MCF 10A (cell line): ENCODE results near the gene GALNT16. TPM values are rescaled to one million over a fixed set of nuclear protein-coding genes. Genes with fewer than 3 reads are reported as not detected.

Experiments
- BruUV-seq: library from RNA; stranded (reverse); fragments of 400-500 nt; replicated peaks from 2 replicates; lab custom pipeline; 2021; lab: Mats Ljungman, UMichigan
- CTCF ChIA-PET: fragments of 300-600 bp; sonication (Branson Sonifier 250); formaldehyde crosslinking; extraction: SDS; loops from one replicate; lab custom pipeline; 2021; ENCODE audit warnings: antibody characterized with exemption, inconsistent platforms; lab: Yijun Ruan, JAX
- POLR2A ChIA-PET: fragments of 300-600, 350-650 bp; sonication (Branson Sonifier 250); formaldehyde crosslinking; extraction: SDS; loops from one replicate; lab custom pipeline; 2020; ENCODE audit warnings: antibody characterized with exemption, inconsistent platforms; lab: Yijun Ruan, JAX
- DNase-seq: peaks from one replicate; pipeline ENCODE4 v3.0.0-alpha.2; 2018; ENCODE audit not compliant: unreplicated experiment
- H3K27ac Mint-ChIP-seq: one replicate; pipeline ENCODE4 v1.8.0; 2022; ENCODE audit warnings: mild to moderate bottlenecking, low read depth, mixed read lengths; ENCODE audit not compliant: unreplicated experiment
- H3K27me3 Mint-ChIP-seq: one replicate; pipeline ENCODE4 v1.8.0; 2022; ENCODE audit warnings: mixed read lengths; ENCODE audit not compliant: insufficient read depth, unreplicated experiment
- H3K36me3 Mint-ChIP-seq: one replicate; pipeline ENCODE4 v1.8.0; 2022; ENCODE audit warnings: mild to moderate bottlenecking, moderate library complexity, mixed read lengths; ENCODE audit not compliant: insufficient read depth, unreplicated experiment
- H3K4me1 Mint-ChIP-seq: one replicate; pipeline ENCODE4 v1.8.0; 2022; ENCODE audit warnings: mixed read lengths; ENCODE audit not compliant: insufficient read depth, unreplicated experiment
- H3K4me3 Mint-ChIP-seq: one replicate; pipeline ENCODE4 v1.8.0; 2022; ENCODE audit warnings: mild to moderate bottlenecking, moderate library complexity, mixed read lengths; ENCODE audit not compliant: unreplicated experiment
- H3K9me3 Mint-ChIP-seq: one replicate; pipeline ENCODE4 v1.8.0; 2022; ENCODE audit warnings: mixed read lengths; ENCODE audit not compliant: unreplicated experiment
- intact Hi-C: fragments of 100-400 bp; cut with micrococcal nuclease; formaldehyde crosslinking; loops from 2 replicates; pipeline ENCODE4 v1.14.1; 2022
- total RNA-seq: library from RNA; stranded (reverse); gene quantifications from 2 replicates; pipeline ENCODE4 v1.2.3, GENCODE V29; 2022
- TF ChIP-seq, protein P1 (sequence below): fragments of 200-600 bp; IDR thresholded peaks from one replicate; pipeline ENCODE4 v1.8.0; 2022; ENCODE audit warnings: antibody characterized with exemption, mild to moderate bottlenecking; ENCODE audit not compliant: unreplicated experiment

The GALNT16 gene
- total RNA-seq, 1 experiment from 2014 or later = not detected

DNA sequence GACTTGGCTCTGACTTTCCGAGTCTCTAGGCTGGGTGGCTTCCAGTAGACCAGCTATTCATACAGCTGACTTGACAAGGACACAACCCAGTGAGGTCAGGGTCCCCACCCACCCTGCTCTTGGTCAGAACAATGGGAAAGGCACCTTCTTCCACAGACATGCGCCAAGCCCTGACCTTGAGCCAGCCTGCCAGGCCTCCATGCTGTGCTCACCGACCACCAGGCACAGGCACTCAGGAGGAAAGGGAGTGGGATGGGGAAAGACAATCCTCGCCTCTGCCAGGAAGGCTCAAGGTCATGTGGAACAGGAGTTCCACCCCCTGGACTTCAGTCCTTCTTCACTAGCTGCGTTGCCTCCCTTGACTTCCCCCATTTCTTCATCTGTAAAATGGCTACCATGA lies 31.4 kb downstream of the GALNT16 start:
- H3K36me3 Mint-ChIP-seq = no peaks in the 10 kb centered on the region
- DNase-seq = no peak
- ChIA-PET CTCF (no interaction called here), POLR2A (no interaction called here)
- H3K27me3 Mint-ChIP-seq = no peaks in the 10 kb centered on the region
- no peaks in the 10 kb centered on the region for H3K4me1 Mint-ChIP-seq
- intact Hi-C loops = no loop called here
- TF ChIP-seq, protein P1, sequence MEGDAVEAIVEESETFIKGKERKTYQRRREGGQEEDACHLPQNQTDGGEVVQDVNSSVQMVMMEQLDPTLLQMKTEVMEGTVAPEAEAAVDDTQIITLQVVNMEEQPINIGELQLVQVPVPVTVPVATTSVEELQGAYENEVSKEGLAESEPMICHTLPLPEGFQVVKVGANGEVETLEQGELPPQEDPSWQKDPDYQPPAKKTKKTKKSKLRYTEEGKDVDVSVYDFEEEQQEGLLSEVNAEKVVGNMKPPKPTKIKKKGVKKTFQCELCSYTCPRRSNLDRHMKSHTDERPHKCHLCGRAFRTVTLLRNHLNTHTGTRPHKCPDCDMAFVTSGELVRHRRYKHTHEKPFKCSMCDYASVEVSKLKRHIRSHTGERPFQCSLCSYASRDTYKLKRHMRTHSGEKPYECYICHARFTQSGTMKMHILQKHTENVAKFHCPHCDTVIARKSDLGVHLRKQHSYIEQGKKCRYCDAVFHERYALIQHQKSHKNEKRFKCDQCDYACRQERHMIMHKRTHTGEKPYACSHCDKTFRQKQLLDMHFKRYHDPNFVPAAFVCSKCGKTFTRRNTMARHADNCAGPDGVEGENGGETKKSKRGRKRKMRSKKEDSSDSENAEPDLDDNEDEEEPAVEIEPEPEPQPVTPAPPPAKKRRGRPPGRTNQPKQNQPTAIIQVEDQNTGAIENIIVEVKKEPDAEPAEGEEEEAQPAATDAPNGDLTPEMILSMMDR = no peak
- no peak overlapping the region for H3K4me3 Mint-ChIP-seq
- H3K27ac Mint-ChIP-seq = no peak overlapping the region
- H3K9me3 Mint-ChIP-seq = no peaks in the 10 kb centered on the region
- BruUV-seq = no TSS peak

- CTCF ChIA-PET = no interaction called here
- no TSS peak for BruUV-seq
These were observed 32.1 kb downstream of the GALNT16 start for GRCh38 chr14:69291891-69292561.

GRCh38 chr14:69298131-69299071 lies 38.4 kb downstream of the GALNT16 start:
- intact Hi-C loops = no loop called here
- ChIA-PET CTCF (interaction anchor here (1.2 to 3.5 kb wide), 2 partner anchors 10 to 16 kb away, joined by 3 to 11 read pairs; no protein-coding TSS in a partner anchor), POLR2A (interaction anchor here (0.6 kb wide), 1 partner anchor 88 kb away, joined by 3 read pairs; no protein-coding TSS in a partner anchor)
- no peaks in the 10 kb centered on the region for H3K27me3 Mint-ChIP-seq
- no peaks in the 10 kb centered on the region for H3K4me1 Mint-ChIP-seq
- H3K4me3 Mint-ChIP-seq = no peak overlapping the region
- H3K27ac Mint-ChIP-seq = no peak overlapping the region
- no peak for DNase-seq
- H3K36me3 Mint-ChIP-seq = peaks cover 4% of the 10 kb centered on the region
- no TSS peak for BruUV-seq
- TF ChIP-seq, protein P1 = no peak
- no peaks in the 10 kb centered on the region for H3K9me3 Mint-ChIP-seq

More at GRCh38 chr14:69291891-69292561, 32.1 kb downstream of the GALNT16 start:
- H3K27ac Mint-ChIP-seq = no peak overlapping the region
- TF ChIP-seq, protein P1 = no peak
- H3K4me1 Mint-ChIP-seq = no peaks in the 10 kb centered on the region
- no peak overlapping the region for H3K4me3 Mint-ChIP-seq
- no peak for DNase-seq
- POLR2A ChIA-PET = no interaction called here
- H3K27me3 Mint-ChIP-seq = no peaks in the 10 kb centered on the region
- no peaks in the 10 kb centered on the region for H3K36me3 Mint-ChIP-seq
- no peaks in the 10 kb centered on the region for H3K9me3 Mint-ChIP-seq
- intact Hi-C loops = no loop called here
